Panc1 (cell line): ENCODE data around the gene BBS1.

Experiments
- CTCF ChIP-seq: fragments of 450-650 bp; IDR thresholded peaks from 2 replicates; pipeline ENCODE4 v1.5.1; 2017; ENCODE audit warnings: mild to moderate bottlenecking
- POLR2AphosphoS5 ChIP-seq: IDR thresholded peaks from 2 replicates; pipeline ENCODE4 v1.6.1; 2012; ENCODE audit warnings: mild to moderate bottlenecking, low read depth, low read length, moderate library complexity

GRCh38 chr11:66542362-66542761 lies 31.9 kb downstream of the BBS1 start:
- TF ChIP-seq CTCF (no peak), POLR2AphosphoS5 (no peak)
